K562 (cell line): ENCODE measurements around the gene ACBD4. TPM values are rescaled to one million over a fixed set of nuclear protein-coding genes. Genes with fewer than 3 reads are reported as not detected.

Experiments
- ADNP ChIP-seq: fragments of 200-800 bp; sonication (Bioruptor generic); IDR thresholded peaks from 2 replicates; pipeline ENCODE4 v1.6.1; 2016; ENCODE audit warnings: missing genetic modification characterization, missing compliant biosample characterization
- CBX8 ChIP-seq: fragments of 200-600 bp; sonication (generic); IDR thresholded peaks from 2 replicates; pipeline ENCODE4 v1.6.1; 2012; ENCODE audit warnings: borderline replicate concordance, mixed run types, low read depth, mild to moderate bottlenecking, moderate library complexity, mixed read lengths, low read length, control low read depth, inconsistent platforms; ENCODE audit not compliant: poor library complexity, severe bottlenecking; ENCODE audit errors: extremely low read depth
- CLOCK ChIP-seq: fragments of 250-450 bp; sonication (Bioruptor Pico); IDR thresholded peaks from 2 replicates; pipeline ENCODE4 v1.4.0; 2020; ENCODE audit warnings: mild to moderate bottlenecking, moderate library complexity, borderline replicate concordance
- E4F1 ChIP-seq: fragments of 250-450 bp; sonication (Bioruptor Pico); IDR thresholded peaks from 2 replicates; pipeline ENCODE4 v1.5.0; 2021; ENCODE audit warnings: mild to moderate bottlenecking, borderline replicate concordance
- FOXA1 ChIP-seq: fragments of 450-650 bp; IDR thresholded peaks from 2 replicates; pipeline ENCODE4 v1.6.1; 2016; ENCODE audit warnings: mild to moderate bottlenecking, borderline replicate concordance
- IFI16 ChIP-seq: fragments of 250-450 bp; sonication (Bioruptor Pico); IDR thresholded peaks from 2 replicates; pipeline ENCODE4 v2.1.2; 2022; ENCODE audit warnings: mild to moderate bottlenecking, inconsistent platforms
- KAT8 ChIP-seq: fragments of 450-650 bp; IDR thresholded peaks from 2 replicates; pipeline ENCODE4 v1.6.1; 2016; ENCODE audit warnings: low read depth, mild to moderate bottlenecking
- MEF2A ChIP-seq: IDR thresholded peaks from 2 replicates; pipeline ENCODE4 v1.6.1; 2011; ENCODE audit warnings: low read depth, mild to moderate bottlenecking, low read length, moderate library complexity; ENCODE audit not compliant: control insufficient read depth
- NR2C2 ChIP-seq, 2 experiments: fragments of 200-800 bp in 1 of 2; sonication (Bioruptor generic) in 1 of 2; sonication (generic) in 1 of 2; formaldehyde crosslinking in 1 of 2; IDR thresholded peaks; 2 replicates each; pipeline versions ENCODE4 v1.6.1 to v1.8.0; 2016 to 2022; ENCODE audit warnings: mild to moderate bottlenecking in 1 of 2, missing compliant biosample characterization in 1 of 2, missing genetic modification characterization in 1 of 2, missing genetic modification reagents in 1 of 2
- SIX5 ChIP-seq, 2 experiments: IDR thresholded peaks; 2 replicates each; pipeline ENCODE4 v1.6.1; 2011; ENCODE audit warnings: low read length in 2 of 2, borderline replicate concordance in 1 of 2, low read depth in 1 of 2, mild to moderate bottlenecking in 1 of 2, moderate library complexity in 1 of 2; ENCODE audit not compliant: insufficient read depth in 1 of 2
- TARDBP ChIP-seq: fragments of 450-650 bp; IDR thresholded peaks from 2 replicates; pipeline ENCODE4 v1.6.1; 2016
- ZNF146 ChIP-seq: IDR thresholded peaks from one replicate; pipeline ENCODE4 v1.6.1; 2018; ENCODE audit warnings: missing compliant biosample characterization; ENCODE audit not compliant: unreplicated experiment
- polyA plus RNA-seq, 8 experiments: library from polyadenylated mRNA; depleted of rRNA in 4 of 8; stranded (reverse) in 5 of 8; unstranded in 3 of 8; fragments of >200 nt; fragmentation: Nextera tagmentation in 2 of 8; fragmentation: Illumina TruSeq in 1 of 8; extraction: Ambion mirVana in 2 of 8; extraction: Trizol in 1 of 8; gene quantifications; 2 replicates each; pipeline versions ENCODE4 v1.2.1 to v1.2.3, GENCODE V29; 2011 to 2014; ENCODE audit warnings: inconsistent platforms in 1 of 8, missing spikeins in 1 of 8
- total RNA-seq, 7 experiments: library from RNA; depleted of rRNA in 6 of 7; stranded (reverse); fragments of >200 nt in 6 of 7; fragmentation: Illumina TruSeq in 2 of 7; extraction: Trizol in 2 of 7; gene quantifications; 2 replicates each; pipeline versions ENCODE4 v1.2.1 to v1.2.3, GENCODE V29; 2011 to 2021; ENCODE audit warnings: low replicate concordance in 1 of 7
- TF ChIP-seq, protein P1 (sequence below): sonication (generic); formaldehyde crosslinking; IDR thresholded peaks from 2 replicates; pipeline ENCODE4 v1.8.1; 2023; ENCODE audit warnings: mild to moderate bottlenecking, missing genetic modification reagents, moderate library complexity
- TF ChIP-seq, protein P2 (sequence below): fragments of 250-450 bp; sonication (Bioruptor Pico); IDR thresholded peaks from 2 replicates; pipeline ENCODE4 v1.8.0; 2022; ENCODE audit warnings: moderate library complexity, mild to moderate bottlenecking, inconsistent platforms
- TF ChIP-seq, protein P3 (sequence below): sonication (generic); formaldehyde crosslinking; IDR thresholded peaks from 2 replicates; pipeline ENCODE4 v1.8.0; 2022; ENCODE audit warnings: missing genetic modification reagents, mild to moderate bottlenecking, borderline replicate concordance

Gene ACBD4
- total and polyA plus RNA-seq, 9 of the 15 experiments (the other 6 are each of a cell fraction or from before 2014, with no cell fraction given) = 0.14 to 6.9 (median 4.6) TPM

DNA sequence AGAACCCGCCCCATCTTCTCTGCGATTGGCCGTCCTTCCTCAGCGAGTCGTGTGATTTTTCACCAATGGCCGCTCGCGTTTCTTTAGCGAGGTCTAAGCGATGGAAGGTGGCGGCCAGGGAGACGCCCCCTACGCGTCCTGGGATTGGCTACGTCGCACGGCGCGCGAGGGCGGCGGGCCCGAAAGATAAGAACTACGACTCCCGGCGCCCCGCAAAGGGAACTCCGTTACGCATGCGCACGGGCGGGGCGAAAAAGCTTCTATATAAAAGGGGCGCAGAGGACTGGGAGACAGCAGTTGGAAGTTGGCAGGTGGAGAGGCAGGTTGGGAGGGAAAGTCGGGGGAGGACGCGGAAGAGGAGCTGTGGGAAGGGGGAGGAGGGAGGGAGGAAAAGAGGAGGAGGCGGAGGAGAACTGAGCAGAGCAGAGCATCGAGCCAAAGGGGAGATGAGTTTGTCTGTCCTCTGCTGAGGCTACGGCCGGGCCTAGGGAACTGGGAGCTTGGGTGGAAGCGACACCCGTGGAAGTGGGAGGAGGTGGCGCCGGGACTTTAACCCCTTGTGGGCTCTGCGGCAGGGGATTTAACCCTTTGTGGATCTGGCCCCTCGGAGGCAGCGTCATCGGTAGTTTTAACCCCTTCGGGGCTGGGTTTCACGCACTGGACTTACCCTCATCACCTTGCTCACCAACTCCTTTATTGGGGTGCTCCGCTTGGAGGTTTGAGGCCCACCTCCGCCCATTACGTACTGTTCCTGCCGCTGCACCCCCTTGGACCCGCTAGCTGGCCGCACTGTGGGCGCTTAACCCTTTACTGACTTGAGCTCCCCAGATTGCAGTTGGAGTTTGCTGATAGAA is 12.9 kb downstream of the ACBD4 start, which contains the start of gene HEXIM1 (continued):
- TF ChIP-seq KAT8 (no peak), TARDBP (peak; percentile 67; the same call in 1 of the 2 replicates), FOXA1 (no peak), ADNP (no peak), NR2C2 (CRISPR knock-in tag; IDR thresholded peaks at IDR 0.05) (peak; percentile 58; the same call in 1 of the 2 replicates), NR2C2 (tag; IDR thresholded peaks at IDR 0.05) (peak; percentile 52; the same call in 1 of the 2 replicates), SIX5 (IDR thresholded peaks at IDR 0.05; ENCODE audit: borderline replicate concordance in 1 of 2, insufficient read depth in 1 of 2, low read depth in 1 of 2, low read length in 2 of 2) (peak in 1 of 2 experiments; percentile 63; a peak in 3 of 4 replicates), E4F1 (peak; percentile 81), CLOCK (no peak), MEF2A (no peak), ZNF146 (CRISPR knock-in tag) (peak; percentile 19), CBX8 (no peak), IFI16 (CRISPR knock-in tag) (no peak)
- TF ChIP-seq, protein P1, sequence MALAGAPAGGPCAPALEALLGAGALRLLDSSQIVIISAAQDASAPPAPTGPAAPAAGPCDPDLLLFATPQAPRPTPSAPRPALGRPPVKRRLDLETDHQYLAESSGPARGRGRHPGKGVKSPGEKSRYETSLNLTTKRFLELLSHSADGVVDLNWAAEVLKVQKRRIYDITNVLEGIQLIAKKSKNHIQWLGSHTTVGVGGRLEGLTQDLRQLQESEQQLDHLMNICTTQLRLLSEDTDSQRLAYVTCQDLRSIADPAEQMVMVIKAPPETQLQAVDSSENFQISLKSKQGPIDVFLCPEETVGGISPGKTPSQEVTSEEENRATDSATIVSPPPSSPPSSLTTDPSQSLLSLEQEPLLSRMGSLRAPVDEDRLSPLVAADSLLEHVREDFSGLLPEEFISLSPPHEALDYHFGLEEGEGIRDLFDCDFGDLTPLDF (CRISPR knock-in tag) = no peak; the same call in none of the 2 replicates
- TF ChIP-seq, protein P2, sequence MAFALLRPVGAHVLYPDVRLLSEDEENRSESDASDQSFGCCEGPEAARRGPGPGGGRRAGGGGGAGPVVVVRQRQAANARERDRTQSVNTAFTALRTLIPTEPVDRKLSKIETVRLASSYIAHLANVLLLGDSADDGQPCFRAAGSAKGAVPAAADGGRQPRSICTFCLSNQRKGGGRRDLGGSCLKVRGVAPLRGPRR (CRISPR knock-in tag) = no peak
- TF ChIP-seq, protein P3, sequence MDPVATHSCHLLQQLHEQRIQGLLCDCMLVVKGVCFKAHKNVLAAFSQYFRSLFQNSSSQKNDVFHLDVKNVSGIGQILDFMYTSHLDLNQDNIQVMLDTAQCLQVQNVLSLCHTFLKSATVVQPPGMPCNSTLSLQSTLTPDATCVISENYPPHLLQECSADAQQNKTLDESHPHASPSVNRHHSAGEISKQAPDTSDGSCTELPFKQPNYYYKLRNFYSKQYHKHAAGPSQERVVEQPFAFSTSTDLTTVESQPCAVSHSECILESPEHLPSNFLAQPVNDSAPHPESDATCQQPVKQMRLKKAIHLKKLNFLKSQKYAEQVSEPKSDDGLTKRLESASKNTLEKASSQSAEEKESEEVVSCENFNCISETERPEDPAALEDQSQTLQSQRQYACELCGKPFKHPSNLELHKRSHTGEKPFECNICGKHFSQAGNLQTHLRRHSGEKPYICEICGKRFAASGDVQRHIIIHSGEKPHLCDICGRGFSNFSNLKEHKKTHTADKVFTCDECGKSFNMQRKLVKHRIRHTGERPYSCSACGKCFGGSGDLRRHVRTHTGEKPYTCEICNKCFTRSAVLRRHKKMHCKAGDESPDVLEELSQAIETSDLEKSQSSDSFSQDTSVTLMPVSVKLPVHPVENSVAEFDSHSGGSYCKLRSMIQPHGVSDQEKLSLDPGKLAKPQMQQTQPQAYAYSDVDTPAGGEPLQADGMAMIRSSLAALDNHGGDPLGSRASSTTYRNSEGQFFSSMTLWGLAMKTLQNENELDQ = no peak
